Hematopoietic multipotent progenitor cell treated with erythropoietin and hydrocortisone succinate and interleukin-3 and kit ligand, for 15 days (in vitro differentiated cells): ENCODE results near the gene CARS1.
"Not testable (repeated sequence)": the region's sequence is repeated elsewhere in the genome, so short reads cannot be mapped to it uniquely, and the experiment has no call there.

ENCODE experiments used
- DNase-seq: peaks from one replicate; pipeline ENCODE4 v3.0.0-alpha.2; 2015; ENCODE audit warnings: low spot score

Gene CARS1

DNA sequence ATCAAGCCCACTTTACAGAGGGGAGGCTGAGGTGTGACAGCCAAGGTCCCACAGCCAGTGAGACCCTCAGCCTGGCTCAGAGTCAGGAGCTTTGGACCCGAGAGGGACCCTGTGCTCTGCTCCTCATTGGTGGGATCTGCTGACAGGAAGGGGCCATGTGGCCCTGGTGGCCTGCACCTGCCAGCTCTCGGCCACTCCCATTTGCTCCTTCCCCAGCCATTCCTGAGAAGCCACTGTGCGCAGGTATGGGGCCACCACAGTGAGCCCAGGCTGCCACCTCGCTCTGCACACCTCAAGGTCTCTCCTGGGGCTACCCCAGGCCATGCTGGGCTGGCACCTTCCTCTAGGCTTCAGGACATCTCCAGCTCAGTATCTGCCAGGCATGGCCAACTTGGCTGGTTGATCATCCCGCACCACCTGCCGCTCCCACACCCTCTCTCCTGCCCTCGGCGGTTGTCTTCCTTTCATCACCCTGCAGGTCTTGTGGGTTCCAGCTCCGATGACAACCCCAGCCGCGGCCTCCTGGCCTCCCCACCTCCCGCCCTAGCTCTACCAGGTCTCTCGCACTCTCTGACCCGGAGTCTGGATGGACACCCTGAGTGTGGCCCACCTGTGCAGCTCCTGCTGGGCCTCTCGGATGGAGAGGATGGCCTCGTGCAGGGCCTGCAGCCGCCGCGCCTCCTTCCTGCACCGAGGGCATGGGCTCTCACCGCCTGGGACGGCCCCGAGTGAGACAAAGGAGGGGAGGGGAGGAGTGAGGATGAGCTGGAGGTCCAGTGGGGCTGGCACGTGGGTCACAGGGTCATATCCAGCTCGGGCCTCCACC, 32.2 kb upstream of the CARS1 start:
- no peak for DNase-seq

DNA sequence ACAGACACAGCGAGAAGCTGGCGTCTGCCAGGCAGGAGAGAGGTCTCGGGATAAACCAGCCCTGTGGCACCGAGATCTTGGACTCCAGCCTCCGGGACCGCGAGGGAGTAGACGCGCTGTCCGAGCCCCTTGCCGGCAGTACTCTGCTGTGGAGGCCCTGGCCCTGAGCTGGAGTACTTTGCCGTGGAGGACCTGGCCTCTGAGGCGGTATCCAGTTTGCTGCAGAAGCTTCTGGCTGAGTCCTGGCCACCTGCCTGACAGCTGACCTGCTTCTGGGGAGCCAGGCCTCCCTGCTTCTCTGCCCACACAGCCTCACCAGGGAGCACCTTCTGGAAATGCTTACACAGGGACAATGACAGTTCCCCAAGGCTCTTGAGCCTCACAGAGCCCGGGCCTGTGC, 31.6 kb upstream of the CARS1 start:
- no peak for DNase-seq

DNA sequence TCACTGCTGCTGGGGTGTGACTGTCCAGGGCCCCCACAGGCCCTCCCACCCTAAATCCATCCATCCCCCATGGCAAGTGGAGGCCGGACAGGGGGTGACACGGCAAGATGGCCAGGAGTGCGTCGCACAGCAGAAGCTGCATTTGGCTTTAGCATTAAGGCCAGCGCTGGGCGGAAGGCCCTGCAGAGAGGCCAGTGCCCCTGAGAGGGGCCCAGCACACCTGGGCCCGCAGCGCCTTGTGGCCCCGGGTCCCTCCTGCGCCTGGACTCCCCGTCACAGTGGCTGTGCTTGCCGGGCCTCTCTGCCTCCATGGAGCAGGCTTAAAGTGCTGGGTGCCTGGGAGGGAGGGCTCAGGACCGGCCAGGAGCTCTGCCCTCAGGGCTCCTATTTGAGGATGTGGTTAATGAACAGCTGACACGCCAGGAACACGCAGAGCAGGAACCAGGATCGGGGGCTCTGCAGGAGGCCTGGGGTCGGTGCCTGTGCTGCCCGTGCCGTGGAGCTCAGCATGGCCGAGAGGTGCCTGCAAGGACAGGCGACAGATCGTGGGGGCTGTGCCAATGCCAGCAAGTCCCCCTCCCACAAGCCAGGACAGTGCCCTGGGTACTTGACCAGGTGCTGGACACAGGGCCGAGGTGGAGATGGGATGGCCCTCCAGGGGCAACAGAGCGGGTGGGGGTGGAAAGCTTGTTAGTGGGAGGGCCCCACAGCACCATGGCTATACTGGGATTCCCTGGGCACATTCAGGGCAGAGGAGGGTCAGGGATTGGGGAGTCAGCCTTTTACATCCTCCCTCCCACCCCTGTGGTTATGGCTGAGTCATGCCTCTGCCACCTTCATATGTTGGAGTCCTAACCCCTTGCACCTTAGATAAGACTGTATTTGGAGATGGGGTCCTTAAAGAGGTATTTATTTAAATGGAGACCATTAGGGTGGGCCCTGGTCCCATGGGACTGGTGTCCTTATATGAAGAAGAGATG, 30.9 kb upstream of the CARS1 start:
- no peak for DNase-seq

DNA sequence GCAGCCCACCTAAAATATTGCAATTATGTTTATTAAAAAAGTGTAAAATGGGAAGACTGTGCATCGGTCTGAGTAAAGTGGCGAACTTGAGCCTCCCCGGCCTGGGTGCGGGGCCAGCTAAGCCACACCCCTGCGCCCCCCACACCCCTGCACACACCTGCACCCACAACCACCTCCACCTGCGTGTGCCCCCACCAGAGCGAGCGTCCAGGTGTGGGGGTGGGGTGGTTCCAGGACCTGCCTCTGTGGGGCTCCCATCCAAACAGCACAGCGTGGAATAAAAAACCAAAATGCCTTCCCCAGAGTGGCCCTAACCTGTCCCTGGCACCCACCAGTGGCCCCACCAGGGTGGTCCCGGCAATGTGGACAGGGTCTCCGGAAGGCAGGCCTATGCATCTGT, 30.1 kb upstream of the CARS1 start:
- no peak for DNase-seq

DNA sequence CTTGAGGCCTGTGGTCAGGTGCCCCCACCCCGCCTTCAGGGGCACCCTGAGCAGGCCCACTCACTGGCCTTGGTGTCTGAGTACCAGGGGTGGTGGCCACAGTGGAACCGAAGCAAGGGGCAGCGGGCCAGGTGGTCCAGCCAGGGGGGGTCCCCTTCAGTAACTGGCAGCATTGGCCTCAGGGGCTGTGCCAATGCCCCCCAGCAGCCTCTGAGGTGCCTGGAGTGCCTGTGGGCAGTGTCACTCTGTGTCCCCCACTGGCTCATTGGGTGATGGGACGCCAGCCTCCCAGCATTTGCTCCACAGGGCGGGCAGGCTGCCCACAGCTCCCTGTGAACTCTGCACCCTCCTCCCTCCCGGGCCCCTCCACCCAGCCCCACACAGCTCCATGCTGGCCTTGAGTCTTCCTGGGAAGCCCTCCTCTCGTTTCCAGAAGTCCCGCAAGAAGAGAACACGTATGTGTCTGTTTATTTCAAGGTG, 29.5 kb upstream of the CARS1 start:
- no peak for DNase-seq

GRCh38 chr11:3086114-3086513, 28.9 kb upstream of the CARS1 start:
- no peak for DNase-seq

DNA sequence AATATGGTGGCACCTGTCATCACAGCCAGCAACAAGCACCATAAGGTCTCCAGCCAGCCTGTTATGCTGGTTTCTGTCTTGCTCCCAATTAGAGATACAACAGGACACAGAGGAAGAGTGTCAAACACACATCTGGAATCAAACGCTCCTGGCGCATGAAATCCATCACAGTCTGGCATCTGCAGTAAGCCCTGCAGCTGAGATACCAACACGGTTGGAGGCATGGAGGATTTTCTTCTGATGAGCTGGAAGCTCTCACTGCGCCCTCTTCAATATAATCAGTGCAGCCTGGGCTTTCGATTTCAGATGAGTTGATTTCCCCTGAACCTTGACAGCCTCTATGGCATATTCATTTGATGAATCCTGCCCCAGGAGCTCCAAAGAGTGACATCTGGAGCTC, 27.8 kb upstream of the CARS1 start:
- DNase-seq: no peak

DNA sequence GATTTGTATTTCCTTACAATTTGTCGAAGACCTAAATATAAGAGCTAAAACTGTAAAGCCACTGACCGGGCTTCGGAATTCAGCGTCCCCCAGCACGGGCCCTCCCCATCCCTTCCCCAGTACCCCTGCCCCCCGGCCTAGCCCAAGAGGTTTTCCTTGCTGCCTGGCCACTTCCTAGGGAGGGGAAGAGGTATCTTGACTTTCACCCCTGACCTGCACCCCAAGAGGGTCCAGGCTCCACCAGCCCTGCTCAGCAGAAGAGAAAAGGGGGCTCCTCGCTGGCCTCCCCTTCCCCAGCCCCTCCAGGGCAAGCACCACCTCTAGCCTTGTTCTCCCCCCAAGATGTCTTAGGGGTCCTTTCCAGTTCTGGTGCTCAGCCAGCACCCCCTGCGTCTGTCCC, 26.1 kb upstream of the CARS1 start:
- no peak for DNase-seq

DNA sequence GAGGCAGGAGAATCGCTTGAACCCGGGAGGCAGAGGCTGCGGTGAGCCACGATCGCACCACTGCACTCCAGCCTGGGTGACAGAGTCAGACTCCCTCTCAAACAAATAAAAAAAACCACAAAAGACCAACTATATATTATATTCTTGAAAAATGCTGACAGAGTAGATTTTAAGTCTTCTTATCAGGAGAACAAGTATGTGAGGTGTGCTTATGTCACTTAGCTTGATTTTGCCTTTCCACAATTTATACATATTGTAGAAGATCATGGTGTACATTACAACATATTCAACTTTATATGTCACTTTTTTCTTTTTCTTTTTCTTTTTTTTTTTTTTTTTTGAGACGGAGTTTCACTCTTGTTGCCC, 24.1 kb upstream of the CARS1 start:
- no peak for DNase-seq

GRCh38 chr11:3080733-3081385, 23.6 kb upstream of the CARS1 start:
- DNase-seq: no peak

DNA sequence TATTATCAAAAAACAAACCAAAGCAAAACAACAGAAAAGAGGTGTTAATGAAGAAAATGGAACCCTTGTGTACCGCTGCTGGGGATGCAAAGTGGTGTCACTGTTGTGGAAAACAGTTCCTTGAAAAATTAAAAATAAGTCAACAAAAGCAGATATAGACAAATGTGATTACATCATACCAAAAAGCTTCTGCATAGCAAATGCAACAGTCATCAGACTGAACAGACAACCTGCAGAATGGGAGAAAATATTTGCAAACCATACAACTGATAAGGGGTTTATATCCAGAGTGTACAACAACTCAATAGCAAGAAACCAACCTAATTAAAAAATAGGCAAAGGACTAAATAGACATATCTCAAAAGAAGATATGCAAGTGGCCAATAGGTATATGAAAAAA, 22.9 kb upstream of the CARS1 start:
- no peak for DNase-seq

DNA sequence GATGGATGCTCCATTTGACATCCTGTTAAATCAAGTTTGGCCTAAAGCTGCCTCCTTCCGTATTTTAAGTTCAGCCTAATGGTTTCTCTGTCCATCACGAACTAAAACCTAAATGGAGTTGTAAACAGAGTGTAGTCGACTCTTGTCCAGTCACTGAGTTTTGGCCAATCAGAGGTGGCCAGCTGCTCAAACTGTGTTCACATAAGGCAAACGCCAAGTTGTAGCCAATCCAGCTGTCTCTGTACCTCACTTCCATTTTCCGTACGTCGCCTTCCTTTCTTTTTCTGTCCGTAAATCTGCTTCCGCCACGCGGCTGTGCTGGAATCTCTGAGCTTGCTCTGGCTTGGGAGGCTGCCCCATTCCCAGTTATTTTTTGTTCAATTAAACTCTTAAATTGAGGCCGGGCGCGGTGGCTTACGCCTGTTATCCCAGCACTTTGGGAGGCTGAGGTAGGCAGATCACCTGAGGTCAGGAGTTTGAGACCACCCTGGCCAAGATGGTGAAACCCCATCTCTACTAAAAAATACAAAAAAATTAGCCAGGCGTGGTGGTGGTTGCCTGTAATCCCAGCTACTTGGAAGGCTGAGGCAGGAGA, 20.7 kb upstream of the CARS1 start:
- DNase-seq: no peak

DNA sequence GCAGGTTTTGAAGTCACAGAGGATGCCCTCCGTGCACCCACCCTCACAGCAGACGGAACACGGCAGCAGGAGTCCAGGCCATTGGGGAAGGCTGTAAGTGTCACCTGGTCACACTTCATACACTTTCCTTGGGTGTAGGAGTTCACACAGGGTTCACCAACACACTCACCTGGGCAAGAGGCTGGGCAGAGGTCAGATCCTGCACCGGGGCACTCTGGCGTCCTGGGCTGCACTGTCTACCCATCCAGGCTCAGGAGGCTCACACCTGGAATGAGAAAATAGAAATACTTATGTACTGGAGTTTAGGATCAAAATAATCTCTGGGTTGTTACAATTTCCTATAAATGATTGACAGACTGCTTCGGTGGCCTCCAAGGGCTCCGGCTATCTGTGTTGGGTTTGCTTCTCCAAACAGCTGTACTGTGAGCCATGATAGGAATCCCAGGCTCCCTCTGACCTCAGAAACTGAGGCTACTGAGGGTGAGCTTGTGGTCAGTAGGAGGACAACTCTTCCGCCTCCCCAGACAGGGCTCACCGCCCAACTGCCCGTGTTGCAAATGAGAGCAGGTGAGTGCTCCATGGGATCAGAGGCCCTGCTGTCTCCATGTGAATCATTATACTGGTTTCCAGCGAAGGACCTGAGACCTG, 20.1 kb upstream of the CARS1 start:
- DNase-seq: no peak

DNA sequence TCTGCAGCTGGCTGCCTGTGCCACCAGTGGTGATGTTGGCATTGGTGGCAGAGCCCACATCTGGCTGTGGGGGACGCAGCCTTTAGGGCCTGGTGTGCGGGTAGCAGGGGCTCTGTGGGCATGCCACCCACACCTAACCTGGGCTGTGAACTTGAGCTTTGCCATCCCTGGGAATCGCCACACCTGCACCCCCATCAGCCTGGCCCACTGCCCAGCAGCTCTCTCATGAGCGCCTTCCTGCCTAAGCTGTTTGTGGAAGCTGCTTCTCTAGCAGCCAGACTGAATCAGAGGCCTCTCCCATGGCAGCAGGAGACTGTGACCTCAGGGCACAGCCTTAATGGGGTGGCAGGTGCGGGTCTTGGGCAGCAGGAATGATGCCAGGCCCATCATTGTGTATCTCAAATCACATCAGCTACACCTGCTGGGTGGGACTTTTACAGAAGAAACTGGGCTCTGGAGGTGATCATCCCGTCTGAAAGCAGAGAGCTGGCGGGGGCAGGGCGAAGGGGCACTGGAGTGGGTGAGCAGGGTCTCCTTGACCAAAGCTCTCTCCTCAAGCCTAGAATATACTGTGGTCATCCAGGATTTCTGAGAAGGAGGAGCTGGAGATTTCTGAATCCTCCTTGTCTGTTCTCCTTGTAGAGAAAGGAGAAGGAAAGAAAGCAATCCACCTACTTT, 17.8 kb upstream of the CARS1 start:
- DNase-seq: no peak

DNA sequence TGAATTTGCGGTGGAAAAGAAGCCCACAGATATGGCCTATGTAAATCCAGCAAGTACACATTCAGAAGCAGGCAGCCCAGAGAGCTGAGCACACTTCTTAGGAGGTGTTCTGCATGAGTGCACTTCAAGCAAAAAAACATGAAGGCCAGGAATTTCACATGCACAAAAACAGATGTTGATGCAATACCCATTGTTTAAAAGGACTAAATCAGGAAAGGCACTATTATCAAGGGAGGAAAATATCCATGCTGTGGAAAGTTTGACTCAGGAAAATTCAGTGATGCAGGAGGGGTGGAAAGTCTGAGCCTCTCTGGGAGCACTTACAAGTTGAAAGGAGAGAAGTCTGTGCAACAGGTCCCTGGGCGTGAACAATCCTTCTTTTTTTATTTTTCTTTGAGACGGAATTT, 15.8 kb upstream of the CARS1 start:
- DNase-seq: no peak

DNA sequence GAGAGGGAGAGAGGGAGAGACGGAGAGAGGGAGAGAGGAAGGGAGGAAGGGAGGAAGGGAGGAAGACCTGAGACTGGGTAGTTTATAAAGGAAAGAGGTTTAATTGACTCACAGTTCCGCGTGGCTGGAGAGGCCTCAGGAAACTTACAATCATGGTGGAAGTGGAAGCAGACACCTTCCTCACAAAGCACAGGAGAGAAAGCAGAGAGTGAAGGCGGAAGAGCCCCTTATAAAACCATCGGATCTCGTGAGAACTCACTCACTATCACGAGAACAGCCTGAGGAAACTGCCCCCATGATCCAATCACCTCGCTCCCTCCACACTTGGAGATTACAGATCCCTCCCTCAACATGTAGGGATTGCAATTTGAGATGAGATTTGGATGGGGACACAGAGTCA, 12.2 kb upstream of the CARS1 start:
- no peak for DNase-seq

- not testable (repeated sequence) for DNase-seq
Measured at GRCh38 chr11:3066308-3066707, 9.1 kb upstream of the CARS1 start.

DNA sequence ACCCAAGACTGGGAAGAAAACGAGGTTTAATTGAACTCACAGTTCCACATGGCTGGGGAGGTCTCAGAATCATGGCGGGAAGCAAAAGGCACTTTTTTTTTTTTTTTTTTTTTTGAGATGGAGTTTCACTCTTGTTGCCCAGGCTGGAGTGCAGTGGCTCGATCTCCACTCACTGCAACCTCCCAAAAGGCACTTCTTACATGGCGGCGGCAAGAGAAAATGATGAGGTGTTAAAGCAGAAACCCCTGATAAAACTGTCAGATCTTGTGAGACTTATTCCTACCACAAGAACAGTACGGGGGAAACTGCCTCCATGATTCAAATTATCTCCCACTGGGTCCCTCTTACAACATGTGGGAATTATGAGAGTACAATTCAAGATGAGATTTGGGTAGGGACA, 7.5 kb upstream of the CARS1 start:
- DNase-seq: not testable (repeated sequence)

DNA sequence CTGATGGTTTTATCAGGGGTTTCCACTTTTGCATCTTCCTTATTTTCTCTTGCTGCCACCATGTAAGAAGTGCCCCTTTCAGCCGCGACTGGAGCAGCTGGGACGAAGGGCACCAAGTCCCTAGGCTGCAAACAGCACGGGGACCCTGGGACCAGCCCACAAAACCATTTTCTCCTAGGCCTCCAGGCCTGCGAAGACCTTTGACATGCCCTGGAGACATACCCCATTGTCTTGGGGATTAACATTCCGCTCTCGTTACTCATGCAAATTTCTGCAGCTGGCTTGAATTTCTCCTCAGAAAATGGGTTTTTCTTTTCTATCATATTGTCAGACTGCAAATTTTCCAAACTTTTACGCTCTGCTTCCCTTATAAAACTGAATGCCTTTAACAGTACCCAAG, 6.7 kb upstream of the CARS1 start:
- DNase-seq: not testable (repeated sequence)

- DNase-seq: not testable (repeated sequence)
Measured at GRCh38 chr11:3063432-3063831, 6.2 kb upstream of the CARS1 start.

DNA sequence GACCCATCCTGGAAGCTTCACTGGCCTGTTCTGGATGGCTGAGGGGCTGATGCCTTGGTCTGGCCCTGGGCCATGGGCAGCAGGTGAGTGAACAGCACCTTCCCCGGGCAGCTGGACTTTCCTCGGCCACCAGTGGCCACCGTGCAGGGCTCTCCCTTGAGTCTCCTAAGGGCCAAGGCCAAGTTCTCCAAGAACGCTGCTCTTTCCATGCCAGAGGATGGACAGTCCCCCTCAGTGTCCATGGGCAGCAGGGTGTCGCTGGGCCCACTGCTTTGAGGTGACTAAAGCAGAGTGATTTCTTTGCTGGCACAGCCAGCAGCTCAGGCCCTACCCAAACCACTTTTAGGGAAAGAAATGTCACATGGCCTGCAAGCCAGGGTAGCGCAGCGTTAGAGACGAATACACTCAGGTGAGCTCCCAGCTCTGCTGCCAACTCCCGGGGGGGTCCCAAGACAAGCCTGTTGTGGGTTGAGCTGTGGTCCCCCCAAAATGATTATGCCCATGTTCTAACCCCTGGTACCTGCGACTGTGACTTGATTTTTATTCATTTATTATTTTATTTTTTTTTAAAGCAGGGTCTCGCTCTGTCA, 3.3 kb upstream of the CARS1 start:
- no peak for DNase-seq
